ENCODE measurements around the gene PHLDA2.

Gene PHLDA2

DNA sequence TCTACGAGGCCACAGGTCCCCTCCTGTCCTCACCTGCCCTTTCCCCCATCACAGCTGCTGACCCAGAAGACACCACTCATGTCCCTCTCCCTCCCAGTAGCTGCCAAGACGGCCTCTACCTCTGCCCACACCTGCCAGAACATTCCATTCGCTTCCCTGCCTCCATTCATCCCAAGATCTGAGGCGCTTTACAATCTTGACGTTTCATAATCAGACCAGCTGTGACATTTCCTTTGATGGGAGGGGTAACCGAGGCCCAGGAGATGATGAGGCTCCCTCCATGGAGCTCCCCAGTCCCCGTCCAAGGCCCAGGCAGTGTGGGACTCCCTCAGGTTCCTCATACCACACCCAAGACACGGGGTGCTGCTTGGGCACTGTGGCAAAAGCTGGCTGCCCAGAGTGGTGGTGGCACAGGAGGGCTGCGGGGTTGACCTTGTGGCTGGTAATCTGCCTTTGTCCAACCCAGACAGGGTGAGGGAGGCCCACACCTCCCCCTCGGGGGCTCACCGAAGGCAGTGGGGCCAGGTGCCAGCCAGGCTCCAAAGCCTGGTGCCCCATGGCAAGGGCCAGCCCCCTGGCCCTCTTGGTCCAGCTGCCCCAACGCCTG is 17.3 kb downstream of the PHLDA2 start:
- peak overlapping the region; percentile 31 for H3K14ac ChIP-seq (ENCODE audit: low read length)
- no peak overlapping the region for H2AFZ ChIP-seq (ENCODE audit: low read length)
- peak overlapping the region; percentile 75 for H2BK5ac ChIP-seq (ENCODE audit: low read length)
- no peak overlapping the region for H3K4me2 ChIP-seq (ENCODE audit: insufficient read depth, low read length, poor library complexity, severe bottlenecking)
- no peaks in the 10 kb centered on the region for H3K27me3 ChIP-seq (ENCODE audit: control insufficient read depth in 3 of 3, insufficient read depth in 3 of 3, low read depth in 1 of 3, low read length in 3 of 3)
- H3K4me3 ChIP-seq (ENCODE audit: low read length in 2 of 2), result no peak overlapping the region
- peak overlapping the region; percentile 98 for H3K23ac ChIP-seq (ENCODE audit: low read depth, low read length, poor library complexity)
- no peaks in the 10 kb centered on the region for H3K9me3 ChIP-seq (replicated peaks in 1 of 2; ENCODE audit: control insufficient read depth in 2 of 2, insufficient read depth in 1 of 2, low read depth in 1 of 2, low read length in 2 of 2)
- peak overlapping the region; percentile 67 for H2BK15ac ChIP-seq (ENCODE audit: low read length)
- no peak for DNase-seq (ENCODE audit: low spot score)
- no CpG with 5 or more reads among the region's 12 CpGs for WGBS, 2 donors (ENCODE audit: extremely low coverage in 2 of 2, insufficient read length in 2 of 2, insufficient replicate concordance in 1 of 2)
- peaks cover 5 to 18% of the 10 kb centered on the region in 2 donors for H3K4me1 ChIP-seq (ENCODE audit: control insufficient read depth in 2 of 2, insufficient read depth in 1 of 2, low read depth in 1 of 2, low read length in 2 of 2)
- H2BK12ac ChIP-seq (ENCODE audit: low read length), result peak overlapping the region; percentile 63
- peak overlapping the region; percentile 81 for H2BK120ac ChIP-seq (ENCODE audit: low read depth, low read length)
- H3K79me1 ChIP-seq (ENCODE audit: low read depth, low read length), result no peaks in the 10 kb centered on the region
- H4K8ac ChIP-seq (ENCODE audit: low read depth, low read length), result no peak overlapping the region
- H3K4ac ChIP-seq (ENCODE audit: low read length), result peak overlapping the region; percentile 55
- H4K91ac ChIP-seq (ENCODE audit: low read depth, low read length, poor library complexity), result peak overlapping the region; percentile 6
- peak overlapping the region; percentile 94 for H2AK5ac ChIP-seq (ENCODE audit: low read depth, low read length)
- H3K18ac ChIP-seq (ENCODE audit: low read length), result peak overlapping the region; percentile 70
- H3K36me3 ChIP-seq (replicated peaks in 1 of 2; ENCODE audit: control insufficient read depth in 2 of 2, insufficient read depth in 2 of 2, low read length in 2 of 2), result no peaks in the 10 kb centered on the region
- H3K27ac ChIP-seq (replicated peaks; ENCODE audit: low read length), result no peak overlapping the region
- peak overlapping the region; percentile 12 for H3K9ac ChIP-seq (ENCODE audit: low read depth, low read length, poor library complexity)

GRCh38 chr11:2911088-2911784 is 18.0 kb downstream of the PHLDA2 start:
- peak overlapping the region; percentile 63 for H2BK12ac ChIP-seq (ENCODE audit: low read length)
- no peak overlapping the region for H4K91ac ChIP-seq (ENCODE audit: low read depth, low read length, poor library complexity)
- no peak overlapping the region for H3K4me3 ChIP-seq (ENCODE audit: low read length in 2 of 2)
- H3K4me1 ChIP-seq (ENCODE audit: control insufficient read depth in 2 of 2, insufficient read depth in 1 of 2, low read depth in 1 of 2, low read length in 2 of 2), result peaks cover 5 to 18% of the 10 kb centered on the region in 2 donors
- peak overlapping the region; percentile 76 for H3K4ac ChIP-seq (ENCODE audit: low read length)
- no peaks in the 10 kb centered on the region for H3K79me1 ChIP-seq (ENCODE audit: low read depth, low read length)
- no peaks in the 10 kb centered on the region for H3K36me3 ChIP-seq (replicated peaks in 1 of 2; ENCODE audit: control insufficient read depth in 2 of 2, insufficient read depth in 2 of 2, low read length in 2 of 2)
- peak overlapping the region; percentile 80 for H3K18ac ChIP-seq (ENCODE audit: low read length)
- peak overlapping the region; percentile 81 for H2BK120ac ChIP-seq (ENCODE audit: low read depth, low read length)
- peak overlapping the region; percentile 67 for H2BK15ac ChIP-seq (ENCODE audit: low read length)
- H3K14ac ChIP-seq (ENCODE audit: low read length), result peak overlapping the region; percentile 31
- no peaks in the 10 kb centered on the region for H3K27me3 ChIP-seq (ENCODE audit: control insufficient read depth in 3 of 3, insufficient read depth in 3 of 3, low read depth in 1 of 3, low read length in 3 of 3)
- no peak for DNase-seq (ENCODE audit: low spot score)
- H2AFZ ChIP-seq (ENCODE audit: low read length), result no peak overlapping the region
- H2BK5ac ChIP-seq (ENCODE audit: low read length), result peak overlapping the region; percentile 75
- no peaks in the 10 kb centered on the region for H3K9me3 ChIP-seq (replicated peaks in 1 of 2; ENCODE audit: control insufficient read depth in 2 of 2, insufficient read depth in 1 of 2, low read depth in 1 of 2, low read length in 2 of 2)
- peak overlapping the region; percentile 98 for H3K23ac ChIP-seq (ENCODE audit: low read depth, low read length, poor library complexity)
- no CpG with 5 or more reads among the region's 18 CpGs for WGBS, 2 donors (ENCODE audit: extremely low coverage in 2 of 2, insufficient read length in 2 of 2, insufficient replicate concordance in 1 of 2)
- no peak overlapping the region for H4K8ac ChIP-seq (ENCODE audit: low read depth, low read length)
- no peak overlapping the region for H3K27ac ChIP-seq (replicated peaks; ENCODE audit: low read length)
- no peak overlapping the region for H3K4me2 ChIP-seq (ENCODE audit: insufficient read depth, low read length, poor library complexity, severe bottlenecking)
- H2AK5ac ChIP-seq (ENCODE audit: low read depth, low read length), result peak overlapping the region; percentile 53
- H3K9ac ChIP-seq (ENCODE audit: low read depth, low read length, poor library complexity), result peak overlapping the region; percentile 12

GRCh38 chr11:2910401-2910955 is 18.7 kb downstream of the PHLDA2 start:
- Histone ChIP-seq H3K4ac (ENCODE audit: low read length) (peak overlapping the region; percentile 76), H3K27me3 (ENCODE audit: control insufficient read depth in 3 of 3, insufficient read depth in 3 of 3, low read depth in 1 of 3, low read length in 3 of 3) (no peaks in the 10 kb centered on the region), H3K27ac (replicated peaks; ENCODE audit: low read length) (no peak overlapping the region), H3K18ac (ENCODE audit: low read length) (peak overlapping the region; percentile 80), H2BK5ac (ENCODE audit: low read length) (peak overlapping the region; percentile 75), H3K79me1 (ENCODE audit: low read depth, low read length) (no peaks in the 10 kb centered on the region), H3K9ac (ENCODE audit: low read depth, low read length, poor library complexity) (no peak overlapping the region), H3K36me3 (replicated peaks in 1 of 2; ENCODE audit: control insufficient read depth in 2 of 2, insufficient read depth in 2 of 2, low read length in 2 of 2) (no peaks in the 10 kb centered on the region), H3K23ac (ENCODE audit: low read depth, low read length, poor library complexity) (peak overlapping the region; percentile 55), H2AFZ (ENCODE audit: low read length) (no peak overlapping the region), H2AK5ac (ENCODE audit: low read depth, low read length) (peak overlapping the region; percentile 74), H2BK120ac (ENCODE audit: low read depth, low read length) (peak overlapping the region; percentile 54), H2BK15ac (ENCODE audit: low read length) (peak overlapping the region; percentile 49), H3K4me3 (ENCODE audit: low read length in 2 of 2) (no peak overlapping the region), H3K9me3 (replicated peaks in 1 of 2; ENCODE audit: control insufficient read depth in 2 of 2, insufficient read depth in 1 of 2, low read depth in 1 of 2, low read length in 2 of 2) (no peaks in the 10 kb centered on the region), H4K91ac (ENCODE audit: low read depth, low read length, poor library complexity) (no peak overlapping the region), H4K8ac (ENCODE audit: low read depth, low read length) (no peak overlapping the region), H3K4me1 (ENCODE audit: control insufficient read depth in 2 of 2, insufficient read depth in 1 of 2, low read depth in 1 of 2, low read length in 2 of 2) (peaks cover 5 to 18% of the 10 kb centered on the region in 2 donors), H3K14ac (ENCODE audit: low read length) (no peak overlapping the region), H3K4me2 (ENCODE audit: insufficient read depth, low read length, poor library complexity, severe bottlenecking) (no peak overlapping the region), H2BK12ac (ENCODE audit: low read length) (no peak overlapping the region)
- WGBS, 2 donors (ENCODE audit: extremely low coverage in 2 of 2, insufficient read length in 2 of 2, insufficient replicate concordance in 1 of 2), result no CpG with 5 or more reads among the region's 13 CpGs
- no peak for DNase-seq (ENCODE audit: low spot score)
